T1000 (cell line): ENCODE results near the gene MYOD1.

Source experiments
- DNase-seq: peaks from one replicate; lab custom pipeline; 2025; ENCODE audit warnings: mixed read lengths; lab: John Stamatoyannopoulos, UW

Gene MYOD1

GRCh38 chr11:17750013-17750800, 30.8 kb downstream of the MYOD1 start:
- no peak for DNase-seq

GRCh38 chr11:17750801-17751165, 31.4 kb downstream of the MYOD1 start:
- no peak for DNase-seq

- DNase-seq = no peak
Observed at GRCh38 chr11:17751558-17751957, 32.2 kb downstream of the MYOD1 start.

GRCh38 chr11:17752144-17752543, 32.8 kb downstream of the MYOD1 start:
- no peak for DNase-seq

- no peak for DNase-seq
Observed at GRCh38 chr11:17753153-17753552, 33.8 kb downstream of the MYOD1 start.

- DNase-seq = no peak
Observed at GRCh38 chr11:17753641-17754040, 34.3 kb downstream of the MYOD1 start.

GRCh38 chr11:17755891-17756290, 36.5 kb downstream of the MYOD1 start:
- no peak for DNase-seq

- no peak for DNase-seq
Observed at GRCh38 chr11:17760102-17761029, 41.0 kb downstream of the MYOD1 start.

GRCh38 chr11:17762309-17762974, 43.1 kb downstream of the MYOD1 start:
- DNase-seq = no peak

- DNase-seq = no peak
Observed at GRCh38 chr11:17763244-17763643, 43.9 kb downstream of the MYOD1 start.

GRCh38 chr11:17763703-17764102, 44.3 kb downstream of the MYOD1 start:
- DNase-seq = no peak

GRCh38 chr11:17764446-17765218, 45.3 kb downstream of the MYOD1 start:
- DNase-seq = no peak

- DNase-seq = no peak
Observed at GRCh38 chr11:17765356-17766072, 46.1 kb downstream of the MYOD1 start.

GRCh38 chr11:17766073-17766359, 46.6 kb downstream of the MYOD1 start:
- no peak for DNase-seq

GRCh38 chr11:17766590-17766989, 47.2 kb downstream of the MYOD1 start:
- no peak for DNase-seq

- DNase-seq = no peak
Observed at GRCh38 chr11:17767301-17767885, 48.0 kb downstream of the MYOD1 start.

- no peak for DNase-seq
Observed at GRCh38 chr11:17767914-17768313, 48.5 kb downstream of the MYOD1 start.

- no peak for DNase-seq
Observed at GRCh38 chr11:17768547-17768946, 49.2 kb downstream of the MYOD1 start.

GRCh38 chr11:17769218-17769617, 49.8 kb downstream of the MYOD1 start:
- DNase-seq = no peak

- DNase-seq = no peak
Observed at GRCh38 chr11:17770048-17770652, 50.8 kb downstream of the MYOD1 start.

- DNase-seq = no peak
Observed at GRCh38 chr11:17770917-17771316, 51.5 kb downstream of the MYOD1 start.
